HT-29 (cell line): ENCODE results near the gene PKHD1. TPM values are rescaled to one million over a fixed set of nuclear protein-coding genes. Genes with fewer than 3 reads are reported as not detected.
"Not testable (repeated sequence)": the region's sequence is repeated elsewhere in the genome, so short reads cannot be mapped to it uniquely, and the experiment has no call there.

Experiments
- DNase-seq: peaks from one replicate; pipeline ENCODE4 v3.0.0-alpha.2; 2015; ENCODE audit warnings: low spot score
- total RNA-seq: library from RNA; depleted of rRNA; stranded (reverse); fragments of >200 nt; shearing (Covaris generic); gene quantifications from 2 replicates; pipeline ENCODE4 v1.2.3, GENCODE V29; 2014

Gene PKHD1
- total RNA-seq, 1 experiment from 2014 or later: 0.10 TPM

GRCh38 chr6:51854876-51855275, 232.5 kb downstream of the PKHD1 start:
- no peak for DNase-seq

DNA sequence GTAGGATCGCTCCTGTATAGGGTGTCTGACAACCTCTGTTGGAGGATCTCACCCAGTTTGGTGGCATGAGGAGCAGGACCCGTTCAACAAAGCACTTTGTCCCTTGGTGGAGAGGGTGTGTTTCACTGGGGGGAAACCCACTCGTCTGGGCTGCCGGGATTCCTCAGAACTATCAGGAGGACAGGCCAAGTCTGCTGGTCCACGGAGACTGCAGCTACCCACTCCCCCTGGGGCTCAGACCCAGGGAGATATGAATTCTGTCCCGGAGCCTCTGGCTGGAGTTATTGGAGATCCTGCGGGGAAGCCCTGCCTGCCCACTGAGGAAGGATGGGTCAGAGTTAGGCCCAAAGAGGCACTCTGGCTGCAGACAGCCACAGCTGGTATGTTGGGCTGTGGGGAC, 233.1 kb downstream of the PKHD1 start:
- DNase-seq: no peak

GRCh38 chr6:51853109-51853508, 234.3 kb downstream of the PKHD1 start:
- not testable (repeated sequence) for DNase-seq

GRCh38 chr6:51846531-51846930, 240.9 kb downstream of the PKHD1 start:
- DNase-seq: no peak

- DNase-seq: peak; percentile 5
These were observed 243.1 kb downstream of the PKHD1 start for GRCh38 chr6:51844336-51844735.

DNA sequence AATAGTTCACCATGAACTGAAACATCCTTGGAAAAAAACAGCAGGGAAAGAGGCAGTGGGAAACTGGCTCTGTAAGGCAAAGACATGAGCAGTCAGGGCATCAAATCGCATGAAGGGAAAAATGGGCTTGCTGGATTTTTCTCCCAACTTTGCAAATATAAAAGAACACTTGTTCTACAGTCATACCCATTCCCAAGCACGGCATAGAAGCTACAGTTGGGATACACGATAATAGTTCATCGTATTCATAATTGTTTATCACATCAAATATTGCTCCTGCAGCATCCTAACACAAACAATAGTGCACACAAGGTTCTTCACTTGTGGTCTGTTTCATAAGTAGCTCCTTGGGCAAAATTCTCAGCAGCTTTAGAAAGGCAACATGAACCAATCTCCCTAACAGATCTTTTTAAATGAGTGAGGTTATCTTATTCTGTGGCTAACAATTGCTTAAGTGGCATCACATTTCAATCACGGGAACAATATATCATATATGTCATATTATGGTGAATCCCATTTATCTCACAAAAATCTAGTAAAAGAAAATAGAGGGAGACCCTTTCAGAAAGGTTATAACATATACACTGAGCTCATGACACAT, 243.9 kb downstream of the PKHD1 start:
- DNase-seq: no peak

GRCh38 chr6:51842804-51843378, 244.5 kb downstream of the PKHD1 start:
- no peak for DNase-seq

GRCh38 chr6:51842061-51842803, 245.2 kb downstream of the PKHD1 start:
- DNase-seq: no peak

DNA sequence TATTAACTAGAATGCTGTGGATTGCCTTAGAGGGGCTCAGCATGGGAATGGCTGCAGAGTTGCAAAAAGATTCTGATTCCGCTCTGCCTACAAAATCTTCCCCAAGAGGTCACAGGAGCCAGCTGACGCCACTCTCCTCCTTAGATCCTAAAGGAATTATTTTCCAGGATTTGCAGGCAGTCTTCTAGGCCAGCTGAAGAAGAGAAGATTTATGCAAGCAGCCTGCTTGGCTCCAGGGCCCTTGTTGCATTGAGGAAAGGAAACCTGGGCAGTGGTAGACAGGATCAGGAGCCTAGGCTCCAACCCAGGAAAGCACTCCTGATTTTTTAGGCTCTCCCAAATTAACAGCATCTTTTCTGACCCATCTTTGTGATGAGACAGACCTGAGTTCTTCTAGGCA, 245.8 kb downstream of the PKHD1 start:
- no peak for DNase-seq

DNA sequence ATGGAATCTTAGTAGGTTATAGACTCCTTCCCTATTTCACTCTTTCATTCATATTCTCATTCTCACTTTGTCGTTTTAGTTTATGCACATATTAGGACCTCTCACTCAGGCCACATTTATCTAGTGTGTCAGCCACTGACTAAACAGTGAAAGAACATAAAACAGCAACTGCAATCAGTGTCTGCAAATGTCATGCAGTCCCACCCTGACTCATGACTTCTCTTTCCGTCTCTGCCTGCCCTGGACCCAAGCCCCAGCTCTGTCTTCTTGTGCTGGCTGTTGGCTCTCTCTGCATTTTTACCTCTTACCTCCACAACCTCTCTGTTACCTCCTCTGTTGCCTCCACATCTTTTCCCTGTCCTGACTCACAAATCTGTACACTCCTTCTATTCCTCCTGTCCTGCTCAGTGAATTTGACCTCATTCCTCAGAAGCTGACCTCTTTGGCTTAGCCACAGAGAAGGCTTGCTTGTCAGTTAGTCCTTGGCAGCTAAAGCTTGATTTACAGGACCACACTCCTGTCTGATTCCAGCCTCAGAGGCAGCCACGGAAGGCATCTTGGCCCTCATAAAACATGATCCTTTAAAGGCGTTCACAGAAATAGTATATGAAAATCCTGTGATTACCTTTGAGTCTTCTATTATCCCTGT, 247.6 kb downstream of the PKHD1 start:
- DNase-seq: no peak

GRCh38 chr6:51830666-51831065, 256.7 kb downstream of the PKHD1 start:
- no peak for DNase-seq

DNA sequence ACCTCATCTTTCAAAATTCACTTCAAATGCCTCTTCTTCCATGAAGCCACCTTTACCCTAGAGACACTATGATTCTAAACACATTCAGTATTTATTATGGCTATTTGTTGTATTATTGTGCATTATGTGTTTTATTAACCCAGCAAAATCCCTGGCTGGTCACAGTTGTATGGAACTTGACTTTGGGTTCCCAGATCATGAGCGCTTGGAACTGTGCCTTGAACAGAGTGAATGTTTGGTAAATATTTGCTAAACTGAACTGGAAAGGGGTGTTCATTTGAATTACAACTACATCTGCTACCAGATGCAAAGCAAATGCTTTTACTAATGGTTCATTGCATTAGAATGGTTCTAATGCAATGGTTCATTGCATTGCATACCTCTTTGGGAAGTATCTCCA, 259.8 kb downstream of the PKHD1 start:
- DNase-seq: no peak

DNA sequence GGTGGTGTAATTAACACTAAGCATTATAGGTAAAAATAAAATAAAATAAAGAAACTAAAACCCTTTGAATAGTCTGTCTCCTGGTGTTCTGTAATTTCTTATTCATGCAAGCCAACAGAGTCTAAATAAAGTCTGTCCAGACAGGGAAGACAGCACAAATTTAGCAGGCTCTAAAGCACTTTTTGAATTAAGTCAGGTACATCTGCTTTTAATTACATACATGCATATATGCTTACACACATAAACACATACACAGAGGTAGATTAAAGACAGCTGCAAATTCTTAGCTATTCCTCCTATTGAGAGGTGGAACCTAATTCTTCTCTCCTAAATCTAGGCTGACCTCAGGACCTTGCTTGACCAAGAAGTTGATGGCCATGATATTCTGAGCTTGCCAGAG, 262.5 kb downstream of the PKHD1 start:
- DNase-seq: no peak

- no peak for DNase-seq
These were observed 266.9 kb downstream of the PKHD1 start for GRCh38 chr6:51820555-51820954.

- DNase-seq: no peak
These were observed 268.8 kb downstream of the PKHD1 start for GRCh38 chr6:51818520-51819022.

DNA sequence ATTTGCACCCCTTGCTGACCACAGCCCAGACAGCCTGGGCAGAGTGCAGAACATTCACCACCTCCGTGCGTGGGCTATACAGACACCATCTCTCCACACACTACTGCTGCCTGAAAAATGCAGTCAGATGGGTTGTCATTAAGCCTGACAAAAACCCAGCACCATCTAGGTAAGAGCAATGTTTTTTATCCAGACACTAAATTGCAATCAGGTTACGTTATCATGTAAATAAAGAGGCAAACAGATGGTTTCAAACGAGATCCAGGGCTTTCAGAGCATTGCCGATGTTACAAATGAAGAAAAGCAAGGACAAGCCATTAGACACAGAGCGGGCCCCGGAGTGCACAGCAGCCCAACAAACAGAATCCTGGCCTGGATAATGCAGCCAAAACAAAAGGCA, 269.6 kb downstream of the PKHD1 start:
- DNase-seq: no peak

- DNase-seq: no peak
These were observed 273.0 kb downstream of the PKHD1 start for GRCh38 chr6:51814418-51814817.

- DNase-seq: no peak
These were observed 273.5 kb downstream of the PKHD1 start for GRCh38 chr6:51813904-51814303.

- DNase-seq: no peak
These were observed 275.2 kb downstream of the PKHD1 start for GRCh38 chr6:51812231-51812630.

DNA sequence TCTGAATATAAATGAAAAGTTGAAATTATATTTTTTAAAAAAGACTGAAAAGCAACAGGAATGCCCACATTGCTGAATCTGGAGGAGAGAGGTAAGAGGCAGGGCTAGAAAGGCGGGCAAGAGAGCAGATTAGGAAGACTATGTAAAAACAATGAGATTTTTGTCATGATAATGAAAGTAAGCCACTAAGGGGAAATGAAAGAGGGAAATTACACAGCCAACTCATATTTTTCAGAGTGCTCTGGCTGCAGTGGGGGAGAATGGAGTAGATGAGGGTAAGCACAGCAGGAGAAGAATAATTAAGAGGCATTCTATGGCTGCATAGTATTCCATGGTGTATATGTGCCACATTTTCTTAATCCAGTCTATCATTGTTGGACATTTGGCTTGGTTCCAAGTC, 281.9 kb downstream of the PKHD1 start:
- DNase-seq: no peak

- DNase-seq: no peak
These were observed 286.8 kb downstream of the PKHD1 start for GRCh38 chr6:51800603-51801002.

DNA sequence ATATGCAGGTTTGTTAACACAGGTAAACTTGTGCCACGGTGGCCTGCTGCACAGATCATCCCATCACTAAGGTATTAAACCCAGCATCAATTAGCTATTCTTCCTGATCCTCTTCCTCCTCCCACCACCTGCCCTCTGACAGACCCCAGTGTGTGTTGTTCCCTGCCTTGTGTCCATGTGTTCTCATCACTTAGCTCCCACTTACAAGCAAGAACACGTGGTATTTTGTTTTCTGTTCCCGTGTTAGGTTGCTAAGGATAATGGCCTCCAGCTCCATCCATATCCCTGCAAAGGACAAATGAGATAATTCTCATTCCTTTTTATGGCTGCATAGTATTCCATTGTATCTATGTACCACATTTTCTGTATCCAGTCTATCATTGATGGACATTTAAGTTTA, 294.0 kb downstream of the PKHD1 start:
- DNase-seq: no peak
